Progenitor cell of endocrine pancreas (in vitro differentiated cells): ENCODE data around the gene CLCN3. TPM values are rescaled to one million over a fixed set of nuclear protein-coding genes. Genes with fewer than 3 reads are reported as not detected.

Experiments
- DNase-seq: peaks from one replicate; pipeline ENCODE4 v3.0.0; 2021; ENCODE audit warnings: low spot score; ENCODE audit not compliant: unreplicated experiment
- H3K27ac Mint-ChIP-seq: 2 replicates; pipeline ENCODE4 v1.8.0; 2021; ENCODE audit warnings: mild to moderate bottlenecking, moderate library complexity, mixed read lengths
- H3K27me3 Mint-ChIP-seq: 2 replicates; pipeline ENCODE4 v1.8.0; 2021; ENCODE audit warnings: mixed read lengths
- H3K36me3 Mint-ChIP-seq: 2 replicates; pipeline ENCODE4 v1.8.0; 2022; ENCODE audit warnings: mixed read lengths; ENCODE audit not compliant: insufficient read depth
- H3K4me1 Mint-ChIP-seq: 2 replicates; pipeline ENCODE4 v1.8.0; 2021; ENCODE audit warnings: low read depth, mixed read lengths
- H3K4me3 Mint-ChIP-seq: 2 replicates; pipeline ENCODE4 v1.8.0; 2021; ENCODE audit warnings: low read depth, mild to moderate bottlenecking, moderate library complexity, mixed read lengths
- H3K9me3 Mint-ChIP-seq: 2 replicates; pipeline ENCODE4 v1.8.0; 2021; ENCODE audit warnings: low read depth, mixed read lengths
- CTCF ChIP-seq: fragments of 200-600 bp; sonication (generic); IDR thresholded peaks from one replicate; pipeline ENCODE4 v1.5.0; 2021; ENCODE audit warnings: antibody characterized with exemption, mild to moderate bottlenecking; ENCODE audit not compliant: unreplicated experiment
- total RNA-seq: library from RNA; stranded (reverse); gene quantifications from 2 replicates; pipeline ENCODE4 v1.2.1, GENCODE V29; 2021

CLCN3 gene
- total RNA-seq, 1 donor from 2014 or later, result 117 TPM

GRCh38 chr4:169649545-169650226 is 29.3 kb downstream of the CLCN3 start:
- peak overlapping the region; percentile 44 for H3K4me3 Mint-ChIP-seq
- peaks cover 7% of the 10 kb centered on the region for H3K36me3 Mint-ChIP-seq
- TF ChIP-seq CTCF, result no peak
- no peak for DNase-seq
- H3K4me1 Mint-ChIP-seq, result peaks cover 34% of the 10 kb centered on the region
- no peaks in the 10 kb centered on the region for H3K27me3 Mint-ChIP-seq
- H3K9me3 Mint-ChIP-seq, result no peaks in the 10 kb centered on the region
- peak overlapping the region; percentile 89 for H3K27ac Mint-ChIP-seq

- H3K27ac Mint-ChIP-seq, result peak overlapping the region; percentile 89
- H3K4me1 Mint-ChIP-seq, result peaks cover 34% of the 10 kb centered on the region
- no peak overlapping the region for H3K4me3 Mint-ChIP-seq
- DNase-seq, result no peak
- H3K36me3 Mint-ChIP-seq, result peaks cover 6% of the 10 kb centered on the region
- no peaks in the 10 kb centered on the region for H3K27me3 Mint-ChIP-seq
- no peak for TF ChIP-seq CTCF
- H3K9me3 Mint-ChIP-seq, result no peaks in the 10 kb centered on the region
Measured at GRCh38 chr4:169650227-169650936, 30.0 kb downstream of the CLCN3 start.

- no peak for TF ChIP-seq CTCF
- peaks cover 8% of the 10 kb centered on the region for H3K36me3 Mint-ChIP-seq
- peaks cover 31% of the 10 kb centered on the region for H3K4me1 Mint-ChIP-seq
- DNase-seq, result no peak
- H3K4me3 Mint-ChIP-seq, result no peak overlapping the region
- no peak overlapping the region for H3K27ac Mint-ChIP-seq
- H3K27me3 Mint-ChIP-seq, result no peaks in the 10 kb centered on the region
- no peaks in the 10 kb centered on the region for H3K9me3 Mint-ChIP-seq
Measured at GRCh38 chr4:169652535-169652934, 32.2 kb downstream of the CLCN3 start.

GRCh38 chr4:169655401-169655800 is 35.0 kb downstream of the CLCN3 start:
- Mint-ChIP-seq H3K4me3 (no peak overlapping the region), H3K27me3 (no peaks in the 10 kb centered on the region), H3K27ac (peak overlapping the region; percentile 16), H3K36me3 (peaks cover 8% of the 10 kb centered on the region), H3K4me1 (peaks cover 36% of the 10 kb centered on the region), H3K9me3 (no peaks in the 10 kb centered on the region)
- DNase-seq, result no peak
- TF ChIP-seq CTCF, result no peak

- Mint-ChIP-seq H3K4me3 (no peak overlapping the region), H3K27me3 (no peaks in the 10 kb centered on the region), H3K9me3 (no peaks in the 10 kb centered on the region), H3K4me1 (peaks cover 30% of the 10 kb centered on the region), H3K27ac (no peak overlapping the region), H3K36me3 (peaks cover 8% of the 10 kb centered on the region)
- TF ChIP-seq CTCF, result no peak
- no peak for DNase-seq
Measured at GRCh38 chr4:169657470-169658107, 37.2 kb downstream of the CLCN3 start.
